ENCODE measurements around the gene ANXA2R. TPM values are rescaled to one million over a fixed set of nuclear protein-coding genes. Genes with fewer than 3 reads are reported as not detected.

Gene ANXA2R
- total and polyA plus RNA-seq, 2 of the 4 experiments (the other 2 are of a cell fraction): 1.3 to 3.6 TPM

GRCh38 chr5:43061352-43062075 is 21.4 kb upstream of the ANXA2R start:
- Histone ChIP-seq H2BK120ac (ENCODE audit: low read depth, low read length) (no peak overlapping the region), H3K18ac (ENCODE audit: low read depth, low read length) (no peak overlapping the region), H3K14ac (replicated peaks; ENCODE audit: low read depth, low read length) (peak overlapping the region; percentile 6; the same call in 1 of the 2 replicates), H3K9ac (ENCODE audit: low read depth, low read length) (no peak overlapping the region), H2BK15ac (ENCODE audit: low read depth, low read length) (no peak overlapping the region), H4K8ac (ENCODE audit: low read depth in 2 of 2, low read length in 2 of 2) (no peak overlapping the region), H3K79me1 (ENCODE audit: low read depth in 1 of 2, low read length in 2 of 2) (peaks cover 18 to 35% of the 10 kb centered on the region in 2 experiments), H2BK20ac (ENCODE audit: low read depth, low read length) (no peak overlapping the region), H3K27ac (ENCODE audit: insufficient read depth, low read length) (no peak overlapping the region), H3K23ac (ENCODE audit: low read depth, low read length) (peak overlapping the region; percentile 45; the same call in 1 of the 2 replicates), H3K27me3 (ENCODE audit: control insufficient read depth, insufficient read depth, low read length) (no peaks in the 10 kb centered on the region), H2AK9ac (replicated peaks; ENCODE audit: low read depth, low read length, poor library complexity) (no peak overlapping the region), H3K4me2 (ENCODE audit: low read depth, low read length) (no peak overlapping the region), H3K4ac (ENCODE audit: low read depth, low read length) (no peak overlapping the region), H3K4me3 (ENCODE audit: insufficient read depth, low read depth, low read length) (no peak overlapping the region), H3K9me1 (ENCODE audit: insufficient read depth, low read length) (0 out of 2 replicates have a peak, but pooled peaks cover 2% of the 10 kb centered on the region), H2AFZ (replicated peaks; ENCODE audit: low read length, poor library complexity) (no peak overlapping the region), H4K91ac (ENCODE audit: insufficient read depth, low read depth, low read length) (no peak overlapping the region), H3K4me1 (ENCODE audit: control insufficient read depth, insufficient read depth, low read length) (peaks cover 12% of the 10 kb centered on the region), H4K20me1 (ENCODE audit: insufficient read depth, low read length) (no peaks in the 10 kb centered on the region), H2BK5ac (ENCODE audit: low read depth, low read length, poor library complexity, severe bottlenecking) (no peak overlapping the region), H2AK5ac (ENCODE audit: low read depth, low read length) (no peak overlapping the region), H3K36me3 (ENCODE audit: control insufficient read depth, insufficient read depth, low read length) (0 out of 2 replicates have a peak, but pooled peaks cover 2% of the 10 kb centered on the region), H3K9me3 (ENCODE audit: control insufficient read depth, insufficient read depth, low read length) (no peaks in the 10 kb centered on the region), H4K5ac (ENCODE audit: low read depth, low read length) (no peak overlapping the region), H3K56ac (ENCODE audit: extremely low read depth, insufficient read depth, low read length) (no peak overlapping the region)
- CTCF ChIA-PET: interaction anchor here (1.2 to 1.3 kb wide), 2 partner anchors 20 to 67 kb away, joined by 4 read pairs; no protein-coding TSS in a partner anchor
- WGBS, 2 experiments (ENCODE audit: extremely low coverage in 2 of 2, insufficient read length in 1 of 2): 89% methylated on average over 1 of the region's 5 CpGs; no CpG with 5 or more reads in 1 of the 2 experiments
- BruUV-seq (replicated peaks): no TSS peak
- in situ Hi-C loops (cut with MboI; ENCODE audit: low sequenced_read_pairs): no loop called here
- no peak for TF ChIP-seq POLR2A (IDR thresholded peaks at IDR 0.05; ENCODE audit: low read depth, low read length)
- no peak for TF ChIP-seq RAD21 (IDR thresholded peaks at IDR 0.05; ENCODE audit: low read length)
- TF ChIP-seq USF2 (IDR thresholded peaks at IDR 0.05; ENCODE audit: low read depth, low read length): no peak
- TF ChIP-seq CEBPB (IDR thresholded peaks at IDR 0.05; ENCODE audit: low read depth, low read length): peak; percentile 56
- no peak for TF ChIP-seq NFE2L2 (IDR thresholded peaks at IDR 0.05; ENCODE audit: low read depth, low read length)
- TF ChIP-seq, protein P1, sequence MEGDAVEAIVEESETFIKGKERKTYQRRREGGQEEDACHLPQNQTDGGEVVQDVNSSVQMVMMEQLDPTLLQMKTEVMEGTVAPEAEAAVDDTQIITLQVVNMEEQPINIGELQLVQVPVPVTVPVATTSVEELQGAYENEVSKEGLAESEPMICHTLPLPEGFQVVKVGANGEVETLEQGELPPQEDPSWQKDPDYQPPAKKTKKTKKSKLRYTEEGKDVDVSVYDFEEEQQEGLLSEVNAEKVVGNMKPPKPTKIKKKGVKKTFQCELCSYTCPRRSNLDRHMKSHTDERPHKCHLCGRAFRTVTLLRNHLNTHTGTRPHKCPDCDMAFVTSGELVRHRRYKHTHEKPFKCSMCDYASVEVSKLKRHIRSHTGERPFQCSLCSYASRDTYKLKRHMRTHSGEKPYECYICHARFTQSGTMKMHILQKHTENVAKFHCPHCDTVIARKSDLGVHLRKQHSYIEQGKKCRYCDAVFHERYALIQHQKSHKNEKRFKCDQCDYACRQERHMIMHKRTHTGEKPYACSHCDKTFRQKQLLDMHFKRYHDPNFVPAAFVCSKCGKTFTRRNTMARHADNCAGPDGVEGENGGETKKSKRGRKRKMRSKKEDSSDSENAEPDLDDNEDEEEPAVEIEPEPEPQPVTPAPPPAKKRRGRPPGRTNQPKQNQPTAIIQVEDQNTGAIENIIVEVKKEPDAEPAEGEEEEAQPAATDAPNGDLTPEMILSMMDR (conservative IDR thresholded peaks at IDR 0.05; ENCODE audit: low read depth, low read length): no peak
- intact Hi-C loops (cut with micrococcal nuclease): no loop called here
- DNase-seq (no peak), ATAC-seq (ENCODE audit: low read depth) (no peak)
- POLR2A ChIA-PET (ENCODE audit: unreplicated experiment): no interaction called here
- dilution Hi-C loops (cut with HindIII; ENCODE audit: low sequenced_read_pairs, unreplicated experiment): no loop called here
